HCT116 (cell line): Measurements from ENCODE around the gene HMX3. TPM values are rescaled to one million over a fixed set of nuclear protein-coding genes. Genes with fewer than 3 reads are reported as not detected.

Source experiments
- ATAC-seq: fragments of 200-7000 bp; cut with Tn5 transposase; 2 replicates; pipeline ENCODE4 v1.9.1; 2020; ENCODE audit warnings: mild to moderate bottlenecking, moderate library complexity
- BruUV-seq: library from RNA; stranded (reverse); fragments of 400-500 nt; replicated peaks from 2 replicates; lab custom pipeline; 2021; lab: Mats Ljungman, UMichigan
- CTCF ChIA-PET: fragments of 300-600 bp; sonication (Branson Sonifier 250); formaldehyde crosslinking; loops from one replicate; lab custom pipeline; 2021; ENCODE audit warnings: antibody characterized with exemption; lab: Charles Lee
- POLR2A ChIA-PET: fragments of 300-600, 350-600 bp; sonication (Branson Sonifier 250); formaldehyde crosslinking; loops from one replicate; lab custom pipeline; 2021; ENCODE audit warnings: antibody characterized with exemption; lab: Charles Lee
- RAD21 ChIA-PET, 2 experiments: fragments of 300-600 bp; sonication (Branson Sonifier 250); formaldehyde crosslinking; loops; one replicate each; lab custom pipeline; 2023; ENCODE audit warnings: low total read pairs in 2 of 2; ENCODE audit not compliant: uncharacterized antibody in 2 of 2, unreplicated experiment in 2 of 2, low non-redundant PET in 1 of 2; lab: Charles Lee
- DNase-seq: peaks from one replicate; pipeline ENCODE4 v3.0.0-alpha.2; 2010; ENCODE audit warnings: low read depth, low spot score
- H2AFZ ChIP-seq: fragments of 200-600 bp; shearing (Covaris generic), sonication (generic); 2 replicates; pipeline ENCODE4 v1.6.1; 2017; ENCODE audit warnings: low read depth, mixed run types, mixed read lengths, antibody characterized with exemption, low read length; ENCODE audit not compliant: poor library complexity, severe bottlenecking
- H3K27ac ChIP-seq: 2 replicates; pipeline ENCODE4 v1.5.1; 2012; ENCODE audit warnings: low read depth, low read length
- H3K27me3 ChIP-seq: fragments of 200-600 bp; sonication (generic); 2 replicates; pipeline ENCODE4 v1.6.1; 2016; ENCODE audit warnings: mixed run types, low read length, mixed read lengths; ENCODE audit not compliant: insufficient read depth
- H3K36me3 ChIP-seq, 2 experiments: fragments of 200-500 bp in 1 of 2; fragments of 200-600 bp in 1 of 2; sonication (Bioruptor generic) in 1 of 2; sonication (generic) in 1 of 2; 2 replicates each; pipeline versions ENCODE4 v1.5.1 to v1.6.1; 2014 to 2016; ENCODE audit warnings: low read length in 2 of 2, inconsistent platforms in 1 of 2, mixed read lengths in 1 of 2, mixed run types in 1 of 2; ENCODE audit not compliant: insufficient read depth in 2 of 2, control insufficient read depth in 1 of 2
- H3K4me1 ChIP-seq, 2 experiments: fragments of 200-600 bp in 1 of 2; sonication (generic) in 1 of 2; 2 replicates each; pipeline versions ENCODE4 v1.5.1 to v1.6.1; 2012 to 2017; ENCODE audit warnings: low read length in 2 of 2, inconsistent platforms in 1 of 2, mild to moderate bottlenecking in 1 of 2, mixed read lengths in 1 of 2, mixed run types in 1 of 2, moderate library complexity in 1 of 2; ENCODE audit not compliant: insufficient read depth in 2 of 2, control insufficient read depth in 1 of 2
- H3K4me2 ChIP-seq: fragments of 200-600 bp; sonication (generic); 2 replicates; pipeline ENCODE4 v1.6.1; 2017; ENCODE audit warnings: mixed run types, low read length, mixed read lengths
- H3K4me3 ChIP-seq, 2 experiments: fragments of 200-600 bp in 1 of 2; sonication (generic) in 1 of 2; replicated peaks in 1 of 2; 2 replicates each; pipeline ENCODE4 v1.5.1; 2011 to 2016; ENCODE audit warnings: low read length in 2 of 2, control low read depth in 1 of 2, low read depth in 1 of 2, mild to moderate bottlenecking in 1 of 2, mixed read lengths in 1 of 2, mixed run types in 1 of 2
- H3K79me2 ChIP-seq: fragments of 200-600 bp; sonication (generic); 2 replicates; pipeline ENCODE4 v1.6.1; 2017; ENCODE audit warnings: mild to moderate bottlenecking, mixed run types, low read length, moderate library complexity, mixed read lengths; ENCODE audit not compliant: insufficient read depth
- H3K9ac ChIP-seq: fragments of 200-600 bp; sonication (generic); 2 replicates; pipeline ENCODE4 v1.6.1; 2016; ENCODE audit warnings: low read length, mixed read lengths
- H3K9me2 ChIP-seq: fragments of 200-600 bp; sonication (generic), shearing (Covaris generic); 2 replicates; pipeline ENCODE4 v1.6.1; 2017; ENCODE audit warnings: mixed run types, mild to moderate bottlenecking, moderate library complexity; ENCODE audit not compliant: insufficient read depth
- H3K9me3 ChIP-seq, 2 experiments: fragments of 200-500 bp in 1 of 2; fragments of 200-600 bp in 1 of 2; sonication (Bioruptor generic) in 1 of 2; sonication (generic) in 1 of 2; 2 replicates each; pipeline ENCODE4 v1.6.1; 2014 to 2017; ENCODE audit warnings: low read length in 2 of 2, mixed read lengths in 2 of 2, inconsistent platforms in 1 of 2, low read depth in 1 of 2, mild to moderate bottlenecking in 1 of 2, mixed run types in 1 of 2, moderate library complexity in 1 of 2; ENCODE audit not compliant: control insufficient read depth in 1 of 2, insufficient read depth in 1 of 2
- H4K20me1 ChIP-seq: fragments of 200-600 bp; sonication (generic), shearing (Covaris generic); 2 replicates; pipeline ENCODE4 v1.6.1; 2017; ENCODE audit warnings: mixed run types, mild to moderate bottlenecking, moderate library complexity; ENCODE audit not compliant: insufficient read depth
- ATF3 ChIP-seq: IDR thresholded peaks from 2 replicates; pipeline ENCODE4 v1.6.1; 2012
- CBX3 ChIP-seq: IDR thresholded peaks from 2 replicates; pipeline ENCODE4 v1.6.1; 2012; ENCODE audit warnings: low read depth
- EZH2 ChIP-seq: fragments of 200-600 bp; sonication (generic); IDR thresholded peaks from 2 replicates; pipeline ENCODE4 v1.6.1; 2017; ENCODE audit warnings: antibody characterized with exemption, mixed run types
- EZH2phosphoT487 ChIP-seq: fragments of 200-600 bp; IDR thresholded peaks from 2 replicates; pipeline ENCODE4 v1.6.1; 2018; ENCODE audit warnings: antibody characterized with exemption, borderline replicate concordance
- RAD21 ChIP-seq: IDR thresholded peaks from 2 replicates; pipeline ENCODE4 v1.6.1; 2012; ENCODE audit warnings: low read depth, mild to moderate bottlenecking
- REST ChIP-seq: IDR thresholded peaks from 2 replicates; pipeline ENCODE4 v1.6.1; 2012; ENCODE audit warnings: low read depth
- SRF ChIP-seq: IDR thresholded peaks from 2 replicates; pipeline ENCODE4 v1.6.1; 2012; ENCODE audit warnings: low read depth
- TCF7L2 ChIP-seq: IDR thresholded peaks from 2 replicates; pipeline ENCODE4 v1.7.0; 2011; ENCODE audit warnings: borderline replicate concordance, inconsistent platforms; ENCODE audit not compliant: insufficient read depth, insufficient read length; ENCODE audit errors: extremely low read depth
- ZNF274 ChIP-seq: fragments of 200-500 bp; sonication (Bioruptor generic); IDR thresholded peaks from 2 replicates; pipeline ENCODE4 v1.6.1; 2014; ENCODE audit warnings: mild to moderate bottlenecking, low read depth, low read length, inconsistent platforms
- intact Hi-C: fragments of 100-400 bp; cut with micrococcal nuclease; formaldehyde crosslinking; loops from 2 replicates; pipeline ENCODE4 v1.10.0; 2022
- total RNA-seq: library from RNA; stranded (reverse); gene quantifications from one replicate; pipeline ENCODE4 v1.2.1, GENCODE V29; 2021; ENCODE audit not compliant: unreplicated experiment

Gene HMX3
- total RNA-seq, 1 experiment from 2014 or later = not detected

GRCh38 chr10:123092635-123093414 is 42.9 kb upstream of the HMX3 start:
- Histone ChIP-seq H2AFZ (no peak overlapping the region), H3K9me3 (no peaks in the 10 kb centered on the region), H3K9me2 (no peaks in the 10 kb centered on the region), H3K36me3 (no peaks in the 10 kb centered on the region), H3K4me2 (no peak overlapping the region), H3K27ac (no peak overlapping the region), H3K9ac (no peak overlapping the region), H3K79me2 (no peaks in the 10 kb centered on the region), H3K27me3 (peaks cover 41% of the 10 kb centered on the region; the same call in 1 of the 2 replicates), H3K4me1 (no peaks in the 10 kb centered on the region), H4K20me1 (no peaks in the 10 kb centered on the region), H3K4me3 (no peak overlapping the region)
- no peak for ATAC-seq
- intact Hi-C loops = no loop called here
- ChIA-PET RAD21 (no interaction called here), POLR2A (no interaction called here), CTCF (no interaction called here)
- no TSS peak for BruUV-seq
- no peak for DNase-seq
- TF ChIP-seq EZH2 = no peak
- TF ChIP-seq SRF = no peak
- TF ChIP-seq CBX3 = no peak
- TF ChIP-seq TCF7L2 = no peak
- no peak for TF ChIP-seq RAD21
- no peak for TF ChIP-seq REST
- TF ChIP-seq ZNF274 = no peak
- TF ChIP-seq ATF3 = no peak
- TF ChIP-seq EZH2phosphoT487 = no peak
